Motor neuron (in vitro differentiated cells): Measurements from ENCODE around the gene SF3B5. TPM values are rescaled to one million over a fixed set of nuclear protein-coding genes. Genes with fewer than 3 reads are reported as not detected.

ENCODE experiments used
- ATAC-seq, 8 experiments: fragments of 200-7000 bp; cut with Tn5 transposase; replicated peaks in 6 of 8; 2 replicates each; pipeline ENCODE4 v1.8.0; 2021; ENCODE audit warnings: mild to moderate bottlenecking in 8 of 8, moderate library complexity in 8 of 8
- H3K27ac ChIP-seq, 2 donors: fragments of 250-450 bp; sonication (Bioruptor Pico); 2 replicates each; pipeline ENCODE4 v1.9.0; 2021; ENCODE audit warnings: antibody characterized with exemption in 2 of 2, mild to moderate bottlenecking in 2 of 2, moderate library complexity in 1 of 2
- H3K4me1 ChIP-seq, 2 donors: fragments of 250-450 bp; sonication (Bioruptor Pico); replicated peaks in 1 of 2; 2 replicates each; pipeline ENCODE4 v1.6.1; 2021; ENCODE audit warnings: antibody characterized with exemption in 2 of 2, mild to moderate bottlenecking in 2 of 2, moderate library complexity in 1 of 2
- H3K4me3 ChIP-seq, 5 donors: fragments of 250-450 bp; sonication (Bioruptor Pico); 2 replicates each; pipeline ENCODE4 v1.9.0; 2021; ENCODE audit warnings: antibody characterized with exemption in 5 of 5, mild to moderate bottlenecking in 5 of 5, moderate library complexity in 4 of 5
- WGBS, 10 experiments: fragments of 450-650 bp; shearing (Covaris generic); methylation state at CpG; one replicate each; pipeline ENCODE4 v1.0.0; 2022; 5-methylcytosine and 5-hydroxymethylcytosine counted together
- in situ Hi-C, 9 experiments: fragments of 400-800 bp; cut with MboI; loops; one replicate each; pipeline ENCODE4 v1.15.0; 2021; ENCODE audit warnings: low sequenced_read_pairs in 9 of 9, low pct_unique_long_range_greater_than_20kb in 2 of 9; ENCODE audit not compliant: unreplicated experiment in 9 of 9
- total RNA-seq, 8 experiments: library from RNA; unstranded; fragments of 300-600 nt; gene quantifications; 2 replicates each; pipeline versions ENCODE4 v1.2.3 to v1.2.4, GENCODE V29; 2022

Gene SF3B5
- total RNA-seq, 8 experiments from 2014 or later = 160 to 392 (median 214) TPM

GRCh38 chr6:144068794-144069193 lies 26.6 kb downstream of the SF3B5 start:
- no peak for ATAC-seq
- H3K27ac ChIP-seq = no peak overlapping the region
- H3K4me1 ChIP-seq = peaks cover 0 to 3% of the 10 kb centered on the region in 2 donors
- in situ Hi-C loops = no loop called here
- 57 to 100% (median 91%) methylated on average over 1 to 3 of the region's 3 CpGs; no CpG with 5 or more reads in 1 of the 10 experiments for WGBS, 10 experiments
- H3K4me3 ChIP-seq = no peak overlapping the region

GRCh38 chr6:144066741-144067484 lies 28.5 kb downstream of the SF3B5 start:
- Histone ChIP-seq H3K27ac (no peak overlapping the region), H3K4me3 (no peak overlapping the region), H3K4me1 (peaks cover 0 to 3% of the 10 kb centered on the region in 2 donors)
- ATAC-seq = no peak
- in situ Hi-C loops = no loop called here
- 57 to 100% (median 88%) methylated on average over 1 to 5 of the region's 6 CpGs; no CpG with 5 or more reads in 1 of the 10 experiments for WGBS, 10 experiments

GRCh38 chr6:144066255-144066654 lies 29.1 kb downstream of the SF3B5 start:
- in situ Hi-C loops = no loop called here
- ATAC-seq = no peak
- Histone ChIP-seq H3K4me3 (no peak overlapping the region), H3K4me1 (peaks cover 0 to 3% of the 10 kb centered on the region in 2 donors), H3K27ac (no peak overlapping the region)
- WGBS, 10 experiments = 23 to 78% (median 48%) methylated on average over 3 to 4 of the region's 4 CpGs

GRCh38 chr6:144065213-144065660 lies 30.1 kb downstream of the SF3B5 start:
- no peak for ATAC-seq
- in situ Hi-C loops = no loop called here
- peaks cover 0 to 3% of the 10 kb centered on the region in 2 donors for H3K4me1 ChIP-seq
- peak overlapping the region in 3 of 5 donors; percentile 42 to 53 (median 50) for H3K4me3 ChIP-seq
- 50 to 84% (median 61%) methylated on average over 1 to 9 of the region's 9 CpGs; no CpG with 5 or more reads in 2 of the 10 experiments for WGBS, 10 experiments
- no peak overlapping the region for H3K27ac ChIP-seq

- Histone ChIP-seq H3K4me3 (peak overlapping the region; percentile 42 to 76 (median 50)), H3K27ac (no peak overlapping the region), H3K4me1 (peaks cover 0 to 3% of the 10 kb centered on the region in 2 donors)
- ATAC-seq = peak; percentile 21 to 43 (median 30)
- in situ Hi-C loops = no loop called here
- WGBS, 10 experiments = 0 to 60% (median 14%) methylated on average over 1 to 17 of the region's 57 CpGs; no CpG with 5 or more reads in 2 of the 10 experiments
Measured at GRCh38 chr6:144064402-144065212, 30.8 kb downstream of the SF3B5 start.

GRCh38 chr6:144063744-144064401 lies 31.5 kb downstream of the SF3B5 start:
- H3K4me1 ChIP-seq = peaks cover 0 to 3% of the 10 kb centered on the region in 2 donors
- WGBS, 10 experiments = 0% methylated on average over 1 to 7 of the region's 72 CpGs; no CpG with 5 or more reads in 8 of the 10 experiments
- ATAC-seq = peak; percentile 85 to 98 (median 96)
- peak overlapping the region; percentile 42 to 76 (median 50) for H3K4me3 ChIP-seq
- in situ Hi-C loops = no loop called here
- no peak overlapping the region for H3K27ac ChIP-seq

GRCh38 chr6:144063246-144063743 lies 32.1 kb downstream of the SF3B5 start:
- Histone ChIP-seq H3K27ac (no peak overlapping the region), H3K4me1 (peaks cover 0 to 3% of the 10 kb centered on the region in 2 donors), H3K4me3 (peak overlapping the region; percentile 42 to 76 (median 50))
- WGBS, 10 experiments = 0 to 5% (median 0%) methylated on average over 1 to 11 of the region's 16 CpGs; no CpG with 5 or more reads in 5 of the 10 experiments
- in situ Hi-C loops = no loop called here
- ATAC-seq = peak in 1 of 8 experiments; percentile 3

GRCh38 chr6:144062786-144063185 lies 32.6 kb downstream of the SF3B5 start:
- in situ Hi-C loops = no loop called here
- Histone ChIP-seq H3K27ac (no peak overlapping the region), H3K4me1 (peaks cover 0 to 3% of the 10 kb centered on the region in 2 donors), H3K4me3 (peak overlapping the region in 3 of 5 donors; percentile 50 to 76 (median 53))
- 0 to 51% (median 33%) methylated on average over 1 to 5 of the region's 5 CpGs; no CpG with 5 or more reads in 2 of the 10 experiments for WGBS, 10 experiments
- no peak for ATAC-seq

GRCh38 chr6:144059139-144059538 lies 36.2 kb downstream of the SF3B5 start:
- in situ Hi-C loops = no loop called here
- Histone ChIP-seq H3K4me1 (no peaks in the 10 kb centered on the region), H3K4me3 (no peak overlapping the region), H3K27ac (no peak overlapping the region)
- 80 to 83% methylated on average over 1 of the region's 1 CpG; no CpG with 5 or more reads in 8 of the 10 experiments for WGBS, 10 experiments
- ATAC-seq = no peak

GRCh38 chr6:144055121-144055931 lies 40.0 kb downstream of the SF3B5 start:
- no peak overlapping the region for H3K4me3 ChIP-seq
- in situ Hi-C loops = no loop called here
- H3K27ac ChIP-seq = no peak overlapping the region
- no peak for ATAC-seq
- no peaks in the 10 kb centered on the region for H3K4me1 ChIP-seq
- WGBS, 10 experiments = 57 to 94% (median 79%) methylated on average over 2 to 6 of the region's 6 CpGs

GRCh38 chr6:144053601-144054000 lies 41.8 kb downstream of the SF3B5 start:
- H3K4me3 ChIP-seq = no peak overlapping the region
- H3K4me1 ChIP-seq = no peaks in the 10 kb centered on the region
- H3K27ac ChIP-seq = no peak overlapping the region
- in situ Hi-C loops = no loop called here
- no peak for ATAC-seq
- WGBS, 10 experiments = 28 to 89% (median 44%) methylated on average over 1 to 3 of the region's 3 CpGs; no CpG with 5 or more reads in 1 of the 10 experiments

- no peak overlapping the region for H3K4me3 ChIP-seq
- no peak overlapping the region for H3K27ac ChIP-seq
- ATAC-seq = no peak
- in situ Hi-C loops = no loop called here
- H3K4me1 ChIP-seq = no peaks in the 10 kb centered on the region
Measured at GRCh38 chr6:144052488-144052887, 42.9 kb downstream of the SF3B5 start.
